Erythroblast (primary cell): ENCODE data around the gene OLFML2A.

Experiments used
- GATA1 ChIP-seq: IDR thresholded peaks from 2 replicates; pipeline ENCODE4 v1.6.1; 2011; ENCODE audit warnings: low read depth, mild to moderate bottlenecking, control low read depth, low read length, moderate library complexity
- POLR2A ChIP-seq: IDR thresholded peaks from 2 replicates; pipeline ENCODE4 v1.6.1; 2011; ENCODE audit warnings: mild to moderate bottlenecking, low read length

DNA sequence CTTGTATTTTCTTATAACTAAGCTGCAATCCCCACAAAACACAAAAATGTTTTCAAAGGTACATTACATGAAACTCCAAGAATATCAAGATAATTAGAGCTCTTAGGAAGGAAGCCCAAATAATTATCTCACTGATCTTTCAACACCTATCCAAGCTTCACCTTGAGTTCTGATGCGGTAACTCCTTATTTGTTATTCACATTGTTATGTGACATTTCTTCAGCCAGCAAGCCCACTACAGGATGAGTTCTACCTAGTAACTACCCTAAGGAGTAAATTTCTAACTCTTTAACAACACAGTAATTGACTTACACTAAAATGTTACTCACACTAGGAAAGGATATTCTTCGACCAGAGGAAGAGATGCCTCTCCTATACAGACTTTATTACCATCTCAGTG, 15.7 kb upstream of the OLFML2A start:
- no peak for TF ChIP-seq POLR2A
- TF ChIP-seq GATA1: no peak
